Measurements from ENCODE around the gene CPSF4. TPM values are rescaled to one million over a fixed set of nuclear protein-coding genes. Genes with fewer than 3 reads are reported as not detected.

CPSF4 gene
- total RNA-seq, 2 experiments from 2014 or later: 84.4 to 88.6 TPM

- H3K36me3 ChIP-seq (ENCODE audit: insufficient read depth, low read length): peaks cover 69% of the 10 kb centered on the region
- H3K4me1 ChIP-seq (ENCODE audit: insufficient read depth, low read length, poor library complexity, severe bottlenecking): no peaks in the 10 kb centered on the region
- no peaks in the 10 kb centered on the region for H3K9me3 ChIP-seq (ENCODE audit: low read length)
- no peak overlapping the region for H3K4me2 ChIP-seq (ENCODE audit: low read length)
- intact Hi-C loops (cut with micrococcal nuclease; ENCODE audit: unreplicated experiment): no loop called here
- no peak overlapping the region for H3K4me3 ChIP-seq (ENCODE audit: low read depth, low read length, poor library complexity, severe bottlenecking)
- H2AFZ ChIP-seq (ENCODE audit: low read length): no peak overlapping the region
- no peaks in the 10 kb centered on the region for H3K9me2 ChIP-seq (ENCODE audit: insufficient read depth, low read length)
- no TSS peak for BruUV-seq (replicated peaks)
- no peaks in the 10 kb centered on the region for H3K79me2 ChIP-seq (ENCODE audit: insufficient read depth, low read depth, low read length)
- H4K20me1 ChIP-seq (ENCODE audit: insufficient read depth, low read length): no peaks in the 10 kb centered on the region
- no peak for TF ChIP-seq EZH2phosphoT487 (IDR thresholded peaks at IDR 0.05; ENCODE audit: borderline replicate concordance, low read depth, low read length)
- TF ChIP-seq CTCF (conservative IDR thresholded peaks at IDR 0.05; ENCODE audit: low read length): no peak
- POLR2A ChIA-PET: no interaction called here
- no peak overlapping the region for H3K27ac ChIP-seq (ENCODE audit: low read depth, low read length, poor library complexity, severe bottlenecking)
- no peak for DNase-seq (ENCODE audit: low spot score)
- CTCF ChIA-PET (ENCODE audit: unreplicated experiment): no interaction called here
Observed at GRCh38 chr7:99424932-99425730, 13.6 kb upstream of the CPSF4 start.

- CTCF ChIA-PET (ENCODE audit: unreplicated experiment): no interaction called here
Observed at GRCh38 chr7:99428972-99429566, 9.7 kb upstream of the CPSF4 start.

More at GRCh38 chr7:99428972-99429566, 9.7 kb upstream of the CPSF4 start:
- Histone ChIP-seq H4K20me1 (ENCODE audit: insufficient read depth, low read length) (no peaks in the 10 kb centered on the region), H3K36me3 (ENCODE audit: insufficient read depth, low read length) (peaks cover 55% of the 10 kb centered on the region), H3K4me3 (ENCODE audit: low read depth, low read length, poor library complexity, severe bottlenecking) (no peak overlapping the region), H2AFZ (ENCODE audit: low read length) (no peak overlapping the region), H3K9me3 (ENCODE audit: low read length) (no peaks in the 10 kb centered on the region), H3K4me1 (ENCODE audit: insufficient read depth, low read length, poor library complexity, severe bottlenecking) (no peaks in the 10 kb centered on the region), H3K4me2 (ENCODE audit: low read length) (no peak overlapping the region), H3K79me2 (ENCODE audit: insufficient read depth, low read depth, low read length) (no peaks in the 10 kb centered on the region), H3K9me2 (ENCODE audit: insufficient read depth, low read length) (no peaks in the 10 kb centered on the region), H3K27ac (ENCODE audit: low read depth, low read length, poor library complexity, severe bottlenecking) (no peak overlapping the region)
- DNase-seq (ENCODE audit: low spot score): no peak
- intact Hi-C loops (cut with micrococcal nuclease; ENCODE audit: unreplicated experiment): no loop called here
- BruUV-seq (replicated peaks): no TSS peak
- no peak for TF ChIP-seq CTCF (conservative IDR thresholded peaks at IDR 0.05; ENCODE audit: low read length)
- no peak for TF ChIP-seq EZH2phosphoT487 (IDR thresholded peaks at IDR 0.05; ENCODE audit: borderline replicate concordance, low read depth, low read length)
- POLR2A ChIA-PET: no interaction called here
